ENCODE data around the gene TECR.
A peak's percentile ranks its signal among the peaks of the same experiment; 100 is the strongest.
"Not testable (repeated sequence)": the region's sequence is repeated elsewhere in the genome, so short reads cannot be mapped to it uniquely, and the experiment has no call there.

The TECR gene

GRCh38 chr19:14540741-14541525 is 11.5 kb downstream of the TECR start:
- no peak for DNase-seq

- DNase-seq = not testable (repeated sequence)
Measured at GRCh38 chr19:14541979-14542378, 12.6 kb downstream of the TECR start.

- no peak for DNase-seq
Measured at GRCh38 chr19:14542711-14543328, 13.4 kb downstream of the TECR start.

GRCh38 chr19:14544047-14544446 is 14.7 kb downstream of the TECR start:
- DNase-seq = no peak

GRCh38 chr19:14544977-14545715 is 15.8 kb downstream of the TECR start:
- no peak for DNase-seq

- no peak for DNase-seq
Measured at GRCh38 chr19:14545716-14546082, 16.3 kb downstream of the TECR start.

GRCh38 chr19:14550201-14550754 is 20.9 kb downstream of the TECR start:
- no peak for DNase-seq

- DNase-seq = peak; percentile 83
Measured at GRCh38 chr19:14551134-14552005, 22.0 kb downstream of the TECR start.

GRCh38 chr19:14552006-14552360 is 22.6 kb downstream of the TECR start:
- DNase-seq = not testable (repeated sequence)

GRCh38 chr19:14553042-14553938 is 23.9 kb downstream of the TECR start:
- DNase-seq = no peak

GRCh38 chr19:14553939-14554243 is 24.5 kb downstream of the TECR start:
- DNase-seq = no peak

GRCh38 chr19:14554382-14554812 is 25.0 kb downstream of the TECR start:
- DNase-seq = no peak

- no peak for DNase-seq
Measured at GRCh38 chr19:14555918-14556661, 26.7 kb downstream of the TECR start.

GRCh38 chr19:14556662-14557188 is 27.3 kb downstream of the TECR start:
- peak; percentile 72 for DNase-seq

- DNase-seq = no peak
Measured at GRCh38 chr19:14558370-14559066, 29.1 kb downstream of the TECR start.

GRCh38 chr19:14559916-14560775 is 30.8 kb downstream of the TECR start:
- DNase-seq = no peak

GRCh38 chr19:14560776-14561108 is 31.3 kb downstream of the TECR start:
- no peak for DNase-seq

- DNase-seq = no peak
Measured at GRCh38 chr19:14561249-14561648, 31.9 kb downstream of the TECR start.

- DNase-seq = no peak
Measured at GRCh38 chr19:14561847-14562351, 32.5 kb downstream of the TECR start.
